ENCODE results near the gene UCN2. TPM values are rescaled to one million over a fixed set of nuclear protein-coding genes. Genes with fewer than 3 reads are reported as not detected.

Gene UCN2
- total RNA-seq, 1 experiment from 2014 or later = 21.4 TPM

GRCh38 chr3:48591886-48592518, 28.4 kb upstream of the UCN2 start:
- no peak for DNase-seq (ENCODE audit: low read depth)

GRCh38 chr3:48591436-48591835, 27.9 kb upstream of the UCN2 start:
- DNase-seq (ENCODE audit: low read depth) = no peak

- DNase-seq (ENCODE audit: low read depth) = no peak
These were observed 24.6 kb upstream of the UCN2 start for GRCh38 chr3:48588230-48588629.

- no peak for DNase-seq (ENCODE audit: low read depth)
These were observed 24.1 kb upstream of the UCN2 start for GRCh38 chr3:48587686-48588085.

GRCh38 chr3:48585411-48585810, 21.8 kb upstream of the UCN2 start:
- DNase-seq (ENCODE audit: low read depth) = no peak

- no peak for DNase-seq (ENCODE audit: low read depth)
These were observed 21.3 kb upstream of the UCN2 start for GRCh38 chr3:48584836-48585235.

GRCh38 chr3:48581621-48582481, 18.3 kb upstream of the UCN2 start:
- no peak for DNase-seq (ENCODE audit: low read depth)

- no peak for DNase-seq (ENCODE audit: low read depth)
These were observed 13.1 kb upstream of the UCN2 start for GRCh38 chr3:48576647-48577046.

GRCh38 chr3:48575366-48575765, 11.8 kb upstream of the UCN2 start:
- no peak for DNase-seq (ENCODE audit: low read depth)

- no peak for DNase-seq (ENCODE audit: low read depth)
These were observed 10.5 kb upstream of the UCN2 start for GRCh38 chr3:48573973-48574585.

- no peak for DNase-seq (ENCODE audit: low read depth)
These were observed 8.9 kb upstream of the UCN2 start for GRCh38 chr3:48572517-48572916.

- no peak for DNase-seq (ENCODE audit: low read depth)
These were observed 8.4 kb upstream of the UCN2 start for GRCh38 chr3:48571938-48572337.

GRCh38 chr3:48569808-48570450, 6.3 kb upstream of the UCN2 start:
- no peak for DNase-seq (ENCODE audit: low read depth)

GRCh38 chr3:48569400-48569799, 5.8 kb upstream of the UCN2 start:
- no peak for DNase-seq (ENCODE audit: low read depth)

GRCh38 chr3:48568476-48568875, 4.9 kb upstream of the UCN2 start:
- no peak for DNase-seq (ENCODE audit: low read depth)

- DNase-seq (ENCODE audit: low read depth) = no peak
These were observed 3.9 kb upstream of the UCN2 start for GRCh38 chr3:48567500-48567899.

GRCh38 chr3:48567090-48567489, 3.5 kb upstream of the UCN2 start:
- no peak for DNase-seq (ENCODE audit: low read depth)

- no peak for DNase-seq (ENCODE audit: low read depth)
These were observed 2.8 kb upstream of the UCN2 start for GRCh38 chr3:48566401-48566760.

GRCh38 chr3:48565591-48566400, 2.2 kb upstream of the UCN2 start:
- DNase-seq (ENCODE audit: low read depth) = peak; percentile 92

- no peak for DNase-seq (ENCODE audit: low read depth)
These were observed 1.6 kb upstream of the UCN2 start for GRCh38 chr3:48565186-48565585.

- DNase-seq (ENCODE audit: low read depth) = no peak
These were observed 1.1 kb upstream of the UCN2 start for GRCh38 chr3:48564667-48565066.

All from HT1080 (cell line).